ENCODE data around the gene CUX1. TPM values are rescaled to one million over a fixed set of nuclear protein-coding genes. Genes with fewer than 3 reads are reported as not detected.
A peak's percentile ranks its signal among the peaks of the same experiment; 100 is the strongest.
"Not testable (repeated sequence)": the region's sequence is repeated elsewhere in the genome, so short reads cannot be mapped to it uniquely, and the experiment has no call there.

CUX1 gene
- polyA plus RNA-seq, 1 donor = 43.6 TPM

DNA sequence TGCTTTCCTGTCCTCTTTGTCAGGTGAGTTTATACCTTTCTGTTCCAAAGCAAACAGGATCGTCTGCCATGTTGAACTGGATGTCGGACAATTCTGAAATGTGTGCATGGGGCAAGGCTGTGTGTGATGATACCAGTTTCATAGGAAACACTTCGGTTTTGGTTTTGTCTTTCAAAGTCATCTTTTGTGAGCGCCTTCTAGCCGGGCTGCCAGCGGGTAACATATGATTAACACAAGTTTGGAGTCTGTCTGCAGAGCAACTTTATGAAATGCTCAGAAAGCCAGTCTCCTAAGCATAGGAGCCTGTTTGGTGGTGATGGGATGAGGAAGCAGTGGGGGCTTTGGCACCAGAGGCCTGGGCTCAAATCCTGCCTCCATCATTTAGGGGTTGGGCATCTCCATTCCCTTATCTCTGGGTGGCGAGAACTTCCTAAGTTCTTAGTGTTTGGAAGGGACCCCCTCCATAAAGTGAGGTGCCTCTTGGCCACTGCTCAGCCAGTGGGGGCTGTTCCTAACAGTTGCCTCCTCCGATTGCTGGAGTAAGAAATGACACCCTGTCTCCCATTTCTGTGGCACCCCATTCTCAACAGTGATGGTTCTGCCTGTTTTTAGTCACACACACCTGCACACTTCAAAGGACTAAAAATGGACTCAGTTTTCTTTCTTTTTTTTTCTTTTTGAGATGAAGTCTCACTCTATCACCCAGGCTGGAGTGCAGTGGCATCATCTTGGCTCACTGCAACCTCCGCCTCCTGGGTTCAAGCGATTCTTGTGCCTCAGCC, 36.8 kb downstream of the CUX1 start:
- DNase-seq = no peak

GRCh38 chr7:101856473-101857357, 39.3 kb downstream of the CUX1 start:
- DNase-seq = peak; percentile 60

GRCh38 chr7:101857358-101857811, 40.0 kb downstream of the CUX1 start:
- no peak for DNase-seq

DNA sequence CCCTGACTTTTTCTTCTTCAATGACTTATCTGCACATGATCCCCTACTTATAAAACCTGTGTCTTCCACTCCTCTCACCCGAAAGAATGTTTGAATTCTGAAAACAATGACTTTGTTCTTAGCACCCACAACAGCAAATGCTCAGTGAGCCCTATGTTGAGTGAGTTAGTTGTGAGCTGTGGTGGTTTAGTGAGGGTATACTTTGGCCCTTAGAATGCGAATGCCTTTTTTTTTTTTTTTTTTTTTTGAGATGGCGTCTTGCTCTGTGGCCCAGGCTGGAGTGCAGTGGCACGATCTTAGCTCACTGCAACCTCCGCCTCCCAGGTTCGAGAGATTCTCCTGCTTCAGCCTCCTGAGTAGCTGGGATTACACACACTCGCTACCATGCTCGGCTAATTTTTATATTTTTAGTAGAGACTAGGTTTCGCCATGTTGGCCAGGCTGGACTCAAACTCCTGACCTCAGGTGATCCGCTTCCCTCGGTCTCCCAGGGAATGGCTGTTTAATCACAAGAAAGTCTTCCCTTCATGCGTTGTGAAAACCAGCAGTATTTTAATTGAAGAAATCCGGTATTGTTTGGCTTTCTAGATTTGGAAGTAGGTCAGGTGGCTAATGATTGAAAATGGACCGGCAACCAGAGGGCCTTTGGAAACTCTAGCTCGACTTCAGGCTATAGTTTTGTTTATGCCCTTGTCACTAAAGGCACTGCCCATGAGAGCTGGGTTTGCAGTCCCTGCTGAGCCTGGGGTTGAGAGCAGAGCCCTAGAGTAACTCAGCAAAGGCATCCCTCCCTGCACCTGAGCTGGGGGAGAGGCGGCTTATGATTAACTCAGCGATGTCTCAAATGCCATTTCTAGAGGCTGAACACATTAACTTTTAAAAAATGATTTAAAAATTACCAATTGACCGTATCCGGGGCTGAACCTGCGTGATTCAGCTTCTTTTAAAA, 41.3 kb downstream of the CUX1 start:
- DNase-seq = no peak

GRCh38 chr7:101859411-101860106, 42.1 kb downstream of the CUX1 start:
- DNase-seq = peak; percentile 27

DNA sequence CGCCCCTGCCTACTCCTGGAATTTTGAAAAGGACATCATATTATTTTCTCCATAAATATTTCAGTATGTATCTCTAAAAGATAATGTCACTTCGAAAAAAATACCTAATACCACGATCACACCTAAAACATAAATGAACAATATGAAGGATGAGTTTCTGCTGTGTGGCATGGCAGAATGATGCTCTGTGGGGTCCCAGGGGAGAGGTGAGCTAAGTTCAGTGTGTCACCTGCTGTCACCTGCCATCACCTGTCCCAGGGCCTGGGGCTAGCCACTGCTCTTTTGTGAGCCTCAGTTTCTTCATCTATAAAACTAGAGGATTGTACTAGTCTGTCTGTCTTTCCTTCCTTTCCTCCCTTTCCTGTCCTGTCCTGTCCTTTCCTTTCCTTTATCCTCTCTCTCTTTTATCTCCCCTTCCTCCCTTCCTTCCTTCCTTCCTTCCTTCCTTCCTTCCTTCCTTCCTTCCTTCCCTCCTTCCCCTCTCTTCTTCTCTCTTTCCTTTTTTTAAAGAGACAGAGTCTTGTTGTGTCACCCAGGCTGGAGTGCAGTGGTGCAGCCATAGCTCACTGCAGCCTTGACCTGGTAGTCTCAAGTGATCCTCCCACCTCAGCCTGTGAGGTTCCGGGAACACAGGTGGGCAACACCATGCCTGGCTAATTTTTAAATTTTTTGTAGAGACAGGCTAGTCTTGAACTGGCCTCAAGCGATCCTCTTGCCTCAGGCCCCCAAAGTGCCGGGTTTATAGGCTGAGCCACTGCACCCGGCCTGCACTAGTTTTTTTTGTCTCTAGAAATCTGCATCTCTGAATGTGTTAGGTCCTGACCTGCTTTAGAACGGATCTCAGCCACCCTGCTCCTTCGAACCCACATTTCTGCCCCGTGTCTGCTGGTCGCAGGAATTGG, 43.1 kb downstream of the CUX1 start:
- DNase-seq = no peak

DNA sequence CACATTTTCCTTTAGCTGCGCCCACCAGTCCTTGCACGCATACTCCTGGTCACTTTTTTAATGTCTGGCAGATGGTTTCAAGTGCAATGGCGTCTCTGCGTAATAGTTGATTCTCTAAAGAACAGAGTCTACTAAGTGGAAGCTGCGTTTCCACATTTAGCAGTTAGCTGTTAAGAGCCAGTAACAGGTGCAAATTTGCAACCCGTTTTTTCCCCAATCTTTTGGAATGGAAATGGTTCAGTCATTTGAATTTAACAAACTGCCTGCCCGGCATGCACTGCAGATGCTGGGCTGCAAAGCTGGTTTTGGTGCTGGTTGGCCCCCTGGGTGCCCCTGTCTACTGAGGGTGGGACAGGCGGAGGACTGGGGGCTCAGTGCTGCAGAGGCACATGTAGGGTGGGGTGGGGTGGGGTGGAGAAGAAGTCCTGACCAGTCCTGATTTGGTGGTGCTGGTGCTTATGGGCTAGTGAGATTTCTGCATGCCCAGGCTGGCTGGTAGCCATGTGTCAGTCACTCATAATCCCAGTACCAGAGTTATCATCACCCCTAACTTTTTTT, 43.9 kb downstream of the CUX1 start:
- DNase-seq = no peak

DNA sequence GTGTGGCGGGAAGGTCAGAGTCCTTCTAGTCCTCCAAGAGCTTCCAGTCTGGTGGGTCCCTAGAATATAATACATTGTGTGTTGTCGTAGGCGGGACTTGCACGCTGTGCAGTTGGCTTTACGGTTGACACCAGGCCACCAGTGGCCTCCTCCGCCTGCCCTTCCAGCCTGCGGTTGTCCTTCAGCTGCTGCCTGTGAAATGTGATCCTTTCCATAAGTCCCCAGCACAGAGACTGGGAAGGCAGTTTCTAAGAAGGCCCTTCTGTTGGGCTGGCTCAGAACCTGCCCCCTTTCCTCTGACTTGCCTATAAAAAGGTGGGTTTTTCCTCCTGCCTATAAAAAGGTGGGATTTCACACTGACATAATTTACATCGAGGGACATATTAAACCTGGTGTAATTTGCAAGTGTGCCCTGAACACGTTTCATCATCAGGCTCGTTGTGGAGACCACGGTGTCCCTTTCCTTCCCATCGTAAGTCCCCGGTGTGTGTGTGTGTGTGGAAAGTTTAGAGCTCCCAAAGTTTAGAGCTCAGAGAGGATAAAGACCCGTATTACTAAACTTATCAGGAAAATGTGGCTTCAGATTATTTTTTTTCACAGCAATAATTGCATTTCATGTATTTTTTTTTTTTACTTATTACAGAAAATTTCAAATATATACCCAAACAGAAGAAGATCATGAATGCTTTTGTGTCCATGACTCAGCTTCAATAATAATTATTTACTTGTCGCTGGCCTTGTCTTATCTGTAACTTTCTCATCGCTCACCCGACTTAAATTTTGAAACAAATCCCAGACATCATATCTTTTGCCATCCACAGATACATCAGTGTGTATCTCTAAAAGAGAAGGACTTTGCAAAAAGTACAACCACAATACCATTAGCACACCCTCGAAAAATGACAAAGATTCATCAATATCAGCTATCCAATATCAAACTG, 45.1 kb downstream of the CUX1 start:
- no peak for DNase-seq

GRCh38 chr7:101863598-101863997, 46.2 kb downstream of the CUX1 start:
- no peak for DNase-seq

- DNase-seq = no peak
Observed at GRCh38 chr7:101864039-101864438, 46.6 kb downstream of the CUX1 start.

- no peak for DNase-seq
Observed at GRCh38 chr7:101865031-101865430, 47.6 kb downstream of the CUX1 start.

- DNase-seq = no peak
Observed at GRCh38 chr7:101865455-101865854, 48.0 kb downstream of the CUX1 start.

DNA sequence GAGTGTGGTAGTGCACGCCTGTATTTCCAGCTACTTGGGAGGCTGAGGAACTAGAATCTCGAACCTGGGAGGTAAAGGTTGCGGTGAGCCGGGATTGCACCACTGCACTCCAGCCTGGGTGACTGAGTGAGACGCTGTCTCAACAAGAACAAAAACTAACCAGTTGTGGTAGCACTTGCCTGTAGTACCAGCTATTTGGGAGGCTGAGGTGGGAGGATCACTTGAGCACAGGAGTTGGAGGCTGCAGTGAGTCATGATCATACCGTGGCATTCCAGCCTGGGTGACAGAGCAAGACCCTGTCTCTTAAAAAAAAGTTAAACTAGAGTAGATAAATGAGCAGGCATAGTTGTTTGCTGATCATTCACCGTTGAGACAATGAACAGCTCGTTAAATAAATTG, 48.9 kb downstream of the CUX1 start:
- no peak for DNase-seq

GRCh38 chr7:101867265-101867664, 49.8 kb downstream of the CUX1 start:
- no peak for DNase-seq

DNA sequence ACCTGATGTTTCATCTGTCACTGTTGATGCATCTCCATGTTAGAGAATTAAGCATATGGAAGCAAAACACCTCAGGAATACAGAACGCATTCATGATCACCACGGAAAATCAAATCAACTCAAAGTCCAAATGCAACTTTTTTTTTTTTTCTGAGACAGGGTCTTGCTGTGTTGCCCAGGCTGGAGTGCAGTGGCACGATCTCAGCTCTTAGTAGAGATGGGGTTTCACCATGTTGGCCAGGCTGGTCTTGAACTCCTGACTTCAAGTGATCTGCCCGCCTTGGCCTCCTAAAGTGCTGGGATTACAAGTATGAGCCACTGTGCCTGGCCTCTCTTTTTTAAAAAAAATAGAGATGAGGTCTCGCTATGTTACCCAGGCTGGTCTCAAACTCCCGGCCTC, 50.3 kb downstream of the CUX1 start:
- DNase-seq = not testable (repeated sequence)

GRCh38 chr7:101868191-101868950, 50.9 kb downstream of the CUX1 start:
- DNase-seq = no peak

DNA sequence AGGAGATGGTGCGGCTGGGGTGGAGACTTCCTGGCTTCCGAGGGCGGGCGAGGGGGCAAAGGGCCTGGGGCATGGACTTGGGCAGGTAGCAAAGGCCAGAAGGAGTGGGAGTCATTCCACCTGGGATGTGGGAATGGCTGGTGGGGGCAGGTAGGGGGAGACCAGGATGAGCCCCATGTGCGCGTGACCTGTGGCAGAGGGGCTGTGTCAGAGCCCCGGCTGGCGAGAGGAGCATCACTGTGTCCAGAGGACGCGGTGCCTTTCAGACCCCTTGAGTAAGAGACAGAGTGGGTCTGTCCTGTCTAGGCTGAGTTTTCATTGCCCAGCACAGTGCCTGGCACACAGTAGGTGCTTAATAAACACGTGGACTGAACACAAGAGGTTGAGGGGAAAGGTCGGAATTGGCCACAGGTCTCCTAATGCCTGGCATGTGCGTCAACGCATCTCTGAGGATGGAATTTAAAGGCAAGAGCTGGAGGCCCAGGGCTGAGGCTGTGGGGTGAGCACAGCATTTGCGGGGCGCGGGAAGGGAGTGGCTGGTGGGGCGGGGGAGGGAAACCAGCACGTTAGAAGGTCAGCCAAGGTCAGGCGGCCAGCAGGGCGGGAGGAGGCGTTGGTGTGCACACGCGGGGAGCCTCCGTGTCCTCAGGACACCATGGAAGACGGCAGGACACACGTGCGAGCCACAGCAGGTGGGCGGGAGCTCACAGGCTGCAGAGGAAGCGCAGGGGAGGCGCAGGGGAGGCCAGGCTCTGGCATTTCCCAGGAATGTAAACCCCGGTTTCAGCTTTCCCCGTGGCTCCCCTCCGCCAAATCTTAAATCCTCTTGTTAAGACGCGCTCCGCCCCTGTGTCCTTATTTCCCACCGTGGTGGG, 51.8 kb downstream of the CUX1 start:
- no peak for DNase-seq
